T47D (cell line): Measurements from ENCODE around the gene RFNG.

Source experiments
- DNase-seq, 2 experiments: peaks; one replicate each; pipeline versions ENCODE4 v3.0.0 to v3.0.0-alpha.2; 2011 to 2012; ENCODE audit warnings: low read depth in 1 of 2, low spot score in 1 of 2
- JUND ChIP-seq: IDR thresholded peaks from 2 replicates; pipeline ENCODE4 v1.6.1; 2012; ENCODE audit warnings: low read depth
- in situ Hi-C: cut with HindIII; loops from 2 replicates; pipeline ENCODE4 v1.10.0; 2016; ENCODE audit warnings: low sequenced_read_pairs, low pct_unique_long_range_greater_than_20kb

Gene RFNG

GRCh38 chr17:82055965-82056728, 4.5 kb upstream of the RFNG start:
- in situ Hi-C loops: no loop called here

DNA sequence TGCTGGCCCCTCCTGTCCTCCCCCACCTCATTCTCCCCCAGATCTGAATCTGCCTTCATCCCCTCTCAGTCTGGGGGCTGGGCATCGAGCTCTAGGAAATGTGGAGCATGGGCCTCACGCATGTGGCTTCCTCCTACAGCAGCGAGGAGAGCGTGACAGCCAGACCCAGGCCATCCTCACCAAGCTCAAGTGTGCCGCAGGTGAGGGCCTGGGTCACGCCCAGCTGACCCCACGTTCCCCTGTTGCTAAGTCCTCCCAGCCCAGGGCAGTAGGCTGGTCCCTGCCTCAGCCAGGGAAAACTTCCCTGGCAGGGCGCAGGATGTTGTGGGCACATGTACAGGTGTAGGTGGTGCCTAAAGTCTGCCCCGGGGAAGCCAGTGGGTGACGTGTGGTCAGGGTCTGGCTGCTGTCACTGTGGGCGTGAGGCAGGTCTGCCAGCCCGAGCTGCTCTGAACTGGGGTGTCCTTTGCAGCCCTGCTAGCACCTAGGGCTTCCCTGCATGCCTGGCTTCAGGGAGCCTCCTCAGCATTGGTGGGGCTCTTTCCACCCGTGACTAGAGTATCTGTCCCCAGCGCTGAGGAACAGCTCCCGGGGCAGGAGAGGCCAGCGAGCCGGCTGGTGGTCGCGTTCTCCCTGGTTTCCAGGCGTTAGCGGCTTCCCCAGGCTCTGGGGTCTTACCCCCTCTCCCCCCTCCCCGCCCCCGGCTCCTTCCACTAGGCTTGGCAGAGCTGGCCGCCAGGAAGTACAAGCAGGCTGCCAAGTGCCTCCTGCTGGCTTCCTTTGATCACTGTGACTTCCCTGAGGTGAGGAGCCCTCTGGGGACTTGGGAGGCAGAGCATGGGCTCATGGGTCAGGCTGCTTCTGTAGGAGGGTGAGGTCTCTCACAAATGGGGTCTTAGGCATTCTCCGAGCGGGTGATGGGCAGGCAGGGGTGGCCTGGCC, 3.7 kb upstream of the RFNG start:
- no peak for DNase-seq
- no peak for TF ChIP-seq JUND
- in situ Hi-C loops: no loop called here

More at GRCh38 chr17:82055965-82056728, 4.5 kb upstream of the RFNG start:
- no peak for TF ChIP-seq JUND
- DNase-seq: no peak

DNA sequence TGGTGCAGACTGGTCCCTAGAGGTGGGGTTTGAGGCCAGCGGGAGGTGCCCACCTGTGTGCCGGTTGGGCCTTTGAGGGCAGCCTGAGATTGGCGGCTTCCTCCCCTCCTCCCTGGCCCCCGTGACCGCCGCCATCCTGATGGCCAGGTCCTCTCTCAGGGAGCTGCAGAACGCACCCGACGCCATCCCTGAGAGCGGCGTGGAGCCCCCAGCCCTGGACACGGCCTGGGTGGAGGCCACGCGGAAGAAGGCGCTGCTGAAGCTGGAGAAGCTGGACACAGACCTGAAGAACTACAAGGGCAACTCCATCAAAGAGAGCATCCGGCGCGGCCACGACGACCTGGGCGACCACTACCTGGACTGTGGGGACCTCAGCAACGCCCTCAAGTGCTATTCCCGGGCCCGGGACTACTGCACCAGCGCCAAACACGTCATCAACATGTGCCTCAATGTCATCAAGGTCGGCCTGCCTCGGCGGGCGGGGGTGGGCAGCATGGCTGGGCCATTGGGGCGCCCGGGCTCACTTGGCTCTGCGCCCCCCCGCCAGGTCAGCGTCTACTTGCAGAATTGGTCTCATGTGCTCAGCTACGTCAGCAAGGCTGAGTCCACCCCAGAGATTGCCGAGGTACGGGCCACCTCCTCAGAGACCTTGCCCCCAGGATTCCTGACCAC, 2.9 kb upstream of the RFNG start:
- no peak for TF ChIP-seq JUND
- in situ Hi-C loops: no loop called here
- no peak for DNase-seq

DNA sequence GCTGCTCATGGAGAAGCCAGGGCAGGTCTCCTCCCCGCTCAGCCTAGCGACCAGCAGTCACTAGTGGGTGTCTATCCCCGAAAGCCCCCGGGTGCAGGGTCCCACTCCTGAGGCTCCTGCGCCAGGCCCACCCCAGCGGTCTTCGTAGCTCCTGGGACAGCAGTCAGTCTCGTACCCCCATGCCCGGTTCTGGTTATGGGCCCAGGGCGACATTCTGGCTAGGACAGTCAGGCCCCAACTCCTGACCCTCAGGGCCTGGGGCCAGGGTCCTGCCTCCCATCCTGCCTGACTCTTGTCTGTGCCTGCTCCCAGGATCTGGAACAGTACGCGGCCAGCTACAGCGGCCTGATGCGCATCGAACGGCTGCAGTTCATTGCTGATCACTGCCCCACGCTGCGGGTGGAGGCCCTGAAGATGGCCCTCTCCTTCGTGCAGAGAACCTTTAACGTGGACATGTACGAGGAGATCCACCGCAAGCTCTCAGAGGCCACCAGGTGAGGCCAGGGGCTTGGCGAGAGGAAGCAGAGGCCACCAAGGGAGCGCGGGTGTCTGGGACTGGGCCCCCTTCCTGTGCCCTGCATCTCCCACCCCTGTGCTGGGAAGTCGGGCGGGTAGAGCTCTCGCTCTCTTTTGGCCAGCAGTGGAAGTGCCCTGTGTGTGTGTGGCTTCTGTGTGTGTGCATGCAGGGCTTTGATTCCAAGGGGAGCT, 2.1 kb upstream of the RFNG start:
- DNase-seq: no peak
- in situ Hi-C loops: no loop called here

GRCh38 chr17:82053130-82053529, 1.5 kb upstream of the RFNG start:
- in situ Hi-C loops: no loop called here
- no peak for TF ChIP-seq JUND
- no peak for DNase-seq

More for the DNA sequence above, 2.1 kb upstream of the RFNG start:
- no peak for TF ChIP-seq JUND

GRCh38 chr17:82052638-82053059, 1.0 kb upstream of the RFNG start:
- no peak for TF ChIP-seq JUND
- no peak for DNase-seq
- in situ Hi-C loops: no loop called here

DNA sequence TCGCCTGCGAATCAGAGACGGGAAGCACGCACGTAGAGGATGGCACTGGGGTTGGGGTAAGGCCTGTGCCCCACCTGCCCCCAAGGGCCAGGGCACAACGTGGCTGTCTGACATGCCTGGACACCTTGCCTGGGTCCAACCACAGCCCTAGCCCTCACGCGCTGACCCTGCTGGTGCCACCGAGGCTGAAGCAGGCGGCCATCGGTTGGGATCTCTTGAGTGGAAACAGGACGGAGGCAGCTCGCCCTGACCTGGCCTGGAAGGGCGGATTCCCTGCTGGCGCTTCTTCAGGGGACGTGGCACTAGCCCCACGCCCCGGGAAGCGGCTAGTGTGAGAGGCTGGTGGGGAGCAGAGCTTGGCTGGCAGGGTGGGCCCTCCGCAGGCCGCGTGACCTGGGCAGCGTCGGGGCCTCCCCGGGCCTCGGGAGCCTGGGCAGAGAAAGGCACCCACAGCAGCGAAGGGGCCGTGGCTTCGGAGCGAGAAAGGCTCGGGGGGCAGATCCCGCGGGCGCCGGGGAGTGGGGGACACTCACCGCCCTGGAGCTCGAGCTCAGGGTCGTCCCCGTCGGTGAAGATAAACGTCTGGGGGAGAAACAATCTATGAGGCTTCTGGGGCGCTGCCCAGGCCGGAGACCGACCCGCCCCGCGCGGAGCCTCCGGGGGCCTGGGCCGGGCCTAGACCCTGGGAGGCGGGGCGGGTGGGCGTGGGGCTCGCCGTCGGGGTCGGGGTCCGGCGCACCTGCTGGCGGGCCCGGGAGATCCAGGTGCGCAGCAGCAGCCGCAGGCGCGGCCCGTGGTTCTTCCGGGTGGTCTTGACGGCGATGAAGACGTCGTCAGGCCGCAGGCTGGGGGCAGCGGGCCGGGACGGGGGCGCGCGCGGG, 610 bp downstream of the RFNG start:
- in situ Hi-C loops: no loop called here
- no peak for DNase-seq
- no peak for TF ChIP-seq JUND

DNA sequence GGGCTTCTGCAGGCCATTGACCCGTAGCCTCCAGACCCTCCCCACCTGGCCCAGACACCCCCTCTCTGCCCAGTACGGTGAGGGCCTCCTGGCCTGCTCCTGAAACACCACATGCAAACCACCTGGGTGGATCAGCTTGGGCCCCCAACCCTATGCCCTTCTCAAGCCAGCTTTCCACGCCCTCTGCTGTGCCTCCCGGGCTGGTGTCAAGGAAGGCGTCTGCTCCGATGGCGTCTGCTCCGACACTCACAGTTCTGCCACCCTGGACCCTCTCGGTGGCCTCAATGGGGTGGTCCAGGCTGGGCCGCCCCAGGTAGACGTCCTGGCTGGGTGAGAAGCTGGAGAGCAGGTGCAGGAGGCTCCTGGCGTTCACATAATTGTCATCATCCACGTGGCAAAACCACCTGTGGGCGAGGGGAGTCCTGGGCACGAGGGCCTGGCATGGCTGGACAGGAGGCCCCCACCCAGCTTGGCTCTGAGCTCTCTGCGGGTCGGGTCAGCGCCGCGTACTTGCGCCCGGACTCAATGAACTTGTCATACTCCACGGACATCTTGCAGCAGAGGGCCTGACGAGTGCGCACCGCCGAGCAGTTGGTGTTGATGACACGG, 1.4 kb downstream of the RFNG start:
- no peak for DNase-seq
- in situ Hi-C loops: no loop called here
- no peak for TF ChIP-seq JUND

DNA sequence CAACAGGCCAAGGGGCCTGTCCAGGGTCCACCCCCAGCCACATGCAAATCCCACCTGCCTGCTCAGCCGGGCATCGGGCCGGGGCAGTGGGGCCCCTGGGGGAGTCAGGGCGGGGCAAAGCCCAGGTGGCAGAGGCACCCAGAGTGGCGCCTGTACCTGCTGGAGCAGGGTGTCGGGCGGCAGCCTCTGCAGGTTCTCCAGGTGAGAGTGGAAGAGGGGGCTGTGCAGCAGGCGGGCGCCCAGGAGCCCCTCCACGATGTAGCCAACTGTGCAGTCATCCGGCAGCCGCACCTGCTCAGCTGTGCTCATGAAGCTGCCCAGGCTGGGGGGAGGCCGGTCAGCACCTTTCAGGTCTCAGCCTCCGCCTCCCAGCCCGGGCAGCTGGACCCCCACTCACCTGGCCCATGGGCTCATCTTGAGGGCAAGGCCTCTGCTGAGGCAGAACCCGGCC, 2.1 kb downstream of the RFNG start:
- TF ChIP-seq JUND: no peak
- no peak for DNase-seq
- in situ Hi-C loops: no loop called here

DNA sequence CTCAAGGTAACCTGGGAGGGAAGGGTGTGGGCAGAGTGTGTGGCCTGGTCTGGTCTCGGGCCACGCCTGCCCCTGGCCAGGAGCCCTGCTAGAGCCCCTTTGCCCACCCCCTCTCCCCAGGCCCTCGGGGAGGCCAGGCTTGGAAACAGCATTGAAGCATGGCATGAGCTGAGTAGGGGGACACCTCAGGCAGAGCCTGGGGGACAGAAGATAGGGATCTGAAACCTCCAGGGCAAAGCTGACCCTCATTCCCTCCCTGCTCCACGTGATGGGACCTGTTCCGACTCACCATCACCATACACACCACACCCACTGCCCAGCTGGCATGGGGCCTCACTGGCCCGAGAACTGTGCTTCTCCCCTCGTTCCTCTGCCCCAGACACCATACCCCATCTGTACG, 2.5 kb downstream of the RFNG start:
- in situ Hi-C loops: no loop called here

DNA sequence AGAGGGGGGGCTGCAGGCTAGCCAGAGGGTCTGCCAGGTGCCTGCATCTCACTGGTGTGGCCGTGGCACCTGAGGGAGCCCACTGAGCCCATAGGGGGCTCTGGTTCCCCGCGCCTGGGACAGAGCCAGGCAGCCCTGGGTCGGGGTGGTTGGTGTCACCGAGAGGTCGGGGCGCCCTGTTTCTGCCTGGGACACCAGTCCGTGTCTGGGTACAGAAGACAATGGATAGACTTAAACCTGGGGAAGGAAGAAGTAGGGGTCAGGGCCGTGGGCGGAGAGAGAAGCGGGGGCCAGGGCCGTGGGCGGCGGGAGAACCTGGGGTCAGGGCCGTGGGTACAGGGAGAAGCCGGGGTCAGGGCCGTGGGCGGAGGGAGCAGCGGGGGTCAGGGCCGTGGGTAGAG, 3.0 kb downstream of the RFNG start:
- no peak for TF ChIP-seq JUND
- no peak for DNase-seq
- in situ Hi-C loops: no loop called here

More for the DNA sequence above, 2.5 kb downstream of the RFNG start:
- TF ChIP-seq JUND: no peak
- no peak for DNase-seq
